Left hindlimb (tissue), 1 donor: ENCODE results near the gene IGF1R.
"Not testable (repeated sequence)": the region's sequence is repeated elsewhere in the genome, so short reads cannot be mapped to it uniquely, and the experiment has no call there.

Experiments used
- DNase-seq: peaks from one replicate; pipeline ENCODE4 v3.0.0-alpha.2; 2018

IGF1R gene

GRCh38 chr15:98647774-98648653 lies at the start of gene IGF1R:
IGF1R (plus strand) TSS chr15:98648539; CDS start chr15:98649582, 1,043 bp downstream.
- peak; percentile 95 for DNase-seq

GRCh38 chr15:98599909-98600691 lies 48.2 kb upstream of the IGF1R start:
- DNase-seq = peak; percentile 79

- no peak for DNase-seq
Observed at GRCh38 chr15:98604983-98605382, 43.4 kb upstream of the IGF1R start.

- no peak for DNase-seq
Observed at GRCh38 chr15:98609144-98609852, 39.0 kb upstream of the IGF1R start.

GRCh38 chr15:98610991-98611390 lies 37.3 kb upstream of the IGF1R start:
- DNase-seq = no peak

- no peak for DNase-seq
Observed at GRCh38 chr15:98611808-98612207, 36.5 kb upstream of the IGF1R start.

- DNase-seq = no peak
Observed at GRCh38 chr15:98612490-98613110, 35.7 kb upstream of the IGF1R start.

- no peak for DNase-seq
Observed at GRCh38 chr15:98614681-98615080, 33.7 kb upstream of the IGF1R start.

- DNase-seq = no peak
Observed at GRCh38 chr15:98616397-98616796, 31.9 kb upstream of the IGF1R start.

- DNase-seq = no peak
Observed at GRCh38 chr15:98617328-98617980, 30.9 kb upstream of the IGF1R start.

GRCh38 chr15:98618576-98618975 lies 29.8 kb upstream of the IGF1R start:
- DNase-seq = not testable (repeated sequence)

- no peak for DNase-seq
Observed at GRCh38 chr15:98620020-98620419, 28.3 kb upstream of the IGF1R start.

GRCh38 chr15:98621021-98621420 lies 27.3 kb upstream of the IGF1R start:
- DNase-seq = no peak

- DNase-seq = no peak
Observed at GRCh38 chr15:98625614-98626013, 22.7 kb upstream of the IGF1R start.

- no peak for DNase-seq
Observed at GRCh38 chr15:98626153-98626552, 22.2 kb upstream of the IGF1R start.

- DNase-seq = no peak
Observed at GRCh38 chr15:98628216-98628615, 20.1 kb upstream of the IGF1R start.

- DNase-seq = no peak
Observed at GRCh38 chr15:98635848-98636247, 12.5 kb upstream of the IGF1R start.

- DNase-seq = no peak
Observed at GRCh38 chr15:98643115-98643514, 5.2 kb upstream of the IGF1R start.

GRCh38 chr15:98646546-98647025 lies 1.8 kb upstream of the IGF1R start:
- DNase-seq = no peak

GRCh38 chr15:98647026-98647773 lies 1.1 kb upstream of the IGF1R start:
- DNase-seq = peak; percentile 90
